GM12874 (cell line): Measurements from ENCODE around the gene CAMK2D.

Experiments used
- TF ChIP-seq, protein P1 (sequence below): IDR thresholded peaks from 2 replicates; pipeline ENCODE4 v1.5.1; 2011; ENCODE audit warnings: low read depth, mild to moderate bottlenecking, control low read depth, low read length, moderate library complexity; ENCODE audit not compliant: insufficient read depth

Gene CAMK2D

DNA sequence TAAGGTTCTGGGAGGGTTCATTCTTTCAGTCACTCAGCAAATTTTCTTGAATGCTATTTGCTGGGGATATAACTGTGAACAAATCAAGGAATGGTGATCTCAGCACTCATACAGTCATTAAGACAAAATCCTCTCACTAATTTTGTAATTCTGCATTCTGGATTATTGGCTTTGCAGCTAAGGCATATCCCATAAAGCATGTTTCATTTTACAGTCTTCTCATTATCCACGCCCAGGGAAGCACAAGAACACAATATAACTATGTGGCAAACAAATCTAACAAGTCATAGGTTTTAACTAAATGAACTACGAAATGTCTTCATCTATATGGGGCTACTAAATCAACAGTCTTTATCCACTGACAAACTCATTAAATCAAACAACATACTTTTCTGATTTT, 139.9 kb downstream of the CAMK2D start:
- TF ChIP-seq, protein P1, sequence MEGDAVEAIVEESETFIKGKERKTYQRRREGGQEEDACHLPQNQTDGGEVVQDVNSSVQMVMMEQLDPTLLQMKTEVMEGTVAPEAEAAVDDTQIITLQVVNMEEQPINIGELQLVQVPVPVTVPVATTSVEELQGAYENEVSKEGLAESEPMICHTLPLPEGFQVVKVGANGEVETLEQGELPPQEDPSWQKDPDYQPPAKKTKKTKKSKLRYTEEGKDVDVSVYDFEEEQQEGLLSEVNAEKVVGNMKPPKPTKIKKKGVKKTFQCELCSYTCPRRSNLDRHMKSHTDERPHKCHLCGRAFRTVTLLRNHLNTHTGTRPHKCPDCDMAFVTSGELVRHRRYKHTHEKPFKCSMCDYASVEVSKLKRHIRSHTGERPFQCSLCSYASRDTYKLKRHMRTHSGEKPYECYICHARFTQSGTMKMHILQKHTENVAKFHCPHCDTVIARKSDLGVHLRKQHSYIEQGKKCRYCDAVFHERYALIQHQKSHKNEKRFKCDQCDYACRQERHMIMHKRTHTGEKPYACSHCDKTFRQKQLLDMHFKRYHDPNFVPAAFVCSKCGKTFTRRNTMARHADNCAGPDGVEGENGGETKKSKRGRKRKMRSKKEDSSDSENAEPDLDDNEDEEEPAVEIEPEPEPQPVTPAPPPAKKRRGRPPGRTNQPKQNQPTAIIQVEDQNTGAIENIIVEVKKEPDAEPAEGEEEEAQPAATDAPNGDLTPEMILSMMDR: no peak

DNA sequence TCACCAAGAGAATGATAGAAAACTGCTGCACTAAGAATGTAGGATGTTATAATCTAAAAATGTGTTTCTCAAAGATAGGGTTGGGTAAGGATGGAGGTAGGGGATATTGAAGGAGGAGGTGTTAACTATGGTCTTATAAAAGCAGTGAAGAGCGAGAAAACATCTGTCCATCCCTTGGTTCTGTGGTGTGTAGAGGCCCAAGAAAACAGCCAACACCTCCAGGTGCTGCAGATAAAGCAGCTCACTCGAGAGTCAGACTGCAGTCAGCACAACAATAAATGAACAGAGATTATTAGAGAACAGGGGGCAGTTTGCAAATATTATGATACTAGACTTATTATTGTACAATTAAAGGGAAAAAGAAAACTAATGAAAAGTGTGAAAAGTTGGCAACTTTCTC, 141.5 kb downstream of the CAMK2D start:
- TF ChIP-seq, protein P1: no peak

DNA sequence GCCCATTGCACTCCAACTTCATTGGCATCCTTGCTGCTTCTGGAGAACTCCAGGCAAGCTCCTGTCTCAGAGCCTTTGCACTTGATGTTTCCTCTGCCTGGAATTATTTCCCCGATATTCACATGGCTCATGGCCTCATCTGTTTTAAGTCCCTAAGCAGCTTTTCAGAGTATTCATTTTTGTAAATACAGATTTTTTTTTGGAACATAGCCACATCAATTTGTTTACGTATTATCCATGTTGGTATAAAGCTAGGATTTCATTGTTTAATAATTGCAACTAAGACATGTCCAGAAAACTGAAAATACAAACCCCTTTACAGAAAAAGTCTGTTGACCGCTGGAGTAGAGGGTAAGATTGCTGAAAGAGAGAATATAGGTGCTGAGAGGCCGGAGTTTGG, 142.0 kb downstream of the CAMK2D start:
- TF ChIP-seq, protein P1: no peak

DNA sequence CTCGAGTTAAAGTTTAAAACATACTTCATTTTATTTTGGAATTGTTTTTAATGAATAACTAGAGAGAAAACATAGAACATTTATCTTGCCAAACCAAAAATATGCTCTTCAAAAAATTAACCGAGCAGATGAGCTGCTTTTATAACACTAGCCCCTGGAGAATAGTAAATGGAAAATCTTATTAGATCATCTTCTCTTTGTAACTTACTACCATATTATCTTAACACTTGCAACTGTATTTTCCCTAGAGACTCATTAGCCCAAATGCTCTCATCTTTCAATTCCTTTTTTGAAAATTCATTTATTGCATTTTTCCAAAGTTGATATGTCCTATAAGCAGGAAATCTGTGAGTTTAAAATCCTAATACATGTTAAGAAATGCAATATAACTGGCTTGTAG, 143.3 kb downstream of the CAMK2D start:
- TF ChIP-seq, protein P1: no peak

DNA sequence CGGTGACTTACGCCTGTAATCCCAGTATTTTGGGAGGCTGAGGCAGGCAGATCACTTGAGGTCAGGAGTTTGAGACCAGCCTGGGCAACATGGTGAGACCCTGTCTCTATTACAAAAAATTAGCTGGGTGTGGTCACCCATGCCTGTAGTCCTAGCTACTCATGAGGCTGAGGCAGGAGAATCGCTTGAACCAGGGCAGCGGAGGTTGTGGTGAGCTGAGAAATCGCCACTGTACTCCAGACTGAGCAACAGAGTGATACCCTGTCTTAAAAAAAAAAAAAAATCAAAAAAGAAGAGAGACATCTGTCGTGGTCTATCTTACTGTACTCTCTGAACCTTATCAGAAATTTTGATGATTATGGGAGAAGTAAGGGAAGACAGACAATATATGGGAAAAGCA, 144.3 kb downstream of the CAMK2D start:
- TF ChIP-seq, protein P1: no peak

DNA sequence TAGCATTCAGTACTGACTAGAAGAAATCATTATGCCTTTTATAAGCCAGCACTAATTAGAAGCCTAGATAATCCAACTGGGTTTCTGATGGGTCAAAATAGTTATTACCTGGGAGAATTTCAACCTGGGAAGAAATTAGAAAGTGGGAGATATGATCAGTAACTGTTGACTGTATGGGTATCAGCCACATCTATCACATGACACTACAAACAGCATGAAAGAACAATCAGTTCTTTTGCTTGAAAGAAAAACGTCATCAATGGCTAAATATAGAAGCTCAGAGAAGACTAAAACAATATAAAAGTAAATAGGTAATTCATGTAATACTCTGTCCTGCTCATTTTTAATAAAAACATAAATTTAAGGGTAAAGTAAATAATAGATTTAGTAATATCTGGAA, 145.1 kb downstream of the CAMK2D start:
- TF ChIP-seq, protein P1: no peak

DNA sequence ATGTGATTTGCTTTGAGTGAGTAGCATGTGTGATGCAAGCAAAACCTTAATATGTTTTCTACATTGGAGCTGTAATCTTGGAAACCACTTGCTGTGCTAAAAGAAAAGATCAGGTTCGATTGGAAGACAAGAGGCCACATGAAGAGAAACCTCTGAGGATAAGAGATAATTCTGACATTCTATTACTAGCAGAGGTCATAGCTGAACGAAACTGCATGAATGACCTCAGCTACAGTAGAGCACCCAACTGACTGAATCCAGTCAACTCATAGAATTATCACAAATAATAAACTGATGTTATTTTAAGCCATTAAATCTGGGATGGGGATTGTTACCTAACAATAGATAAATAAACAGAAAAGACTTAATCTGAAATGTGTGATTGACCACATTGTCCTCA, 147.1 kb downstream of the CAMK2D start:
- TF ChIP-seq, protein P1: no peak

DNA sequence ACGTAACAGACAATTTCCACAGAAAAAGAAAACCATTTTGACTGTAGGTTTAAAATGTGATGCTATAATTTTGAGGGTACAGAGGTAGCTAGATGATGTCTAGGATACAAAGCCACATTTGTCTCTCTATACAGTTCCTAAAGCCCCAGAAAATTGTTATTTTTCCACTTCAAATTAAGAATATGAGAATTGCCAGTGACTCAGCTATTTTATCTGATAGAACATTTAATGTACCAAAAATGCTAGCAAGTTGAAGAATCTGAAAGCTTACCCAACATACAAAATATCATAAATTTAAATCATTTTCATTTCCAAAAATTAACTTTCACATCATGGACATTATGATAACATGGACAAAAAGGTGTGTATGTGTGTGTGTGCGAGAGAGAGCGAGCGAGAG, 148.0 kb downstream of the CAMK2D start:
- TF ChIP-seq, protein P1: no peak
